AG09319 (cell line): ENCODE results near the gene MRPL55.
A peak's percentile ranks its signal among the peaks of the same experiment; 100 is the strongest.

ENCODE experiments used
- DNase-seq: peaks from one replicate; pipeline ENCODE4 v3.0.0-alpha.2; 2010; ENCODE audit warnings: low read depth; ENCODE audit errors: extremely low read depth
- TF ChIP-seq, protein P1 (sequence below): IDR thresholded peaks from 2 replicates; pipeline ENCODE4 v1.5.1; 2011; ENCODE audit warnings: low read depth, mild to moderate bottlenecking, inconsistent platforms, low read length, moderate library complexity

The MRPL55 gene

DNA sequence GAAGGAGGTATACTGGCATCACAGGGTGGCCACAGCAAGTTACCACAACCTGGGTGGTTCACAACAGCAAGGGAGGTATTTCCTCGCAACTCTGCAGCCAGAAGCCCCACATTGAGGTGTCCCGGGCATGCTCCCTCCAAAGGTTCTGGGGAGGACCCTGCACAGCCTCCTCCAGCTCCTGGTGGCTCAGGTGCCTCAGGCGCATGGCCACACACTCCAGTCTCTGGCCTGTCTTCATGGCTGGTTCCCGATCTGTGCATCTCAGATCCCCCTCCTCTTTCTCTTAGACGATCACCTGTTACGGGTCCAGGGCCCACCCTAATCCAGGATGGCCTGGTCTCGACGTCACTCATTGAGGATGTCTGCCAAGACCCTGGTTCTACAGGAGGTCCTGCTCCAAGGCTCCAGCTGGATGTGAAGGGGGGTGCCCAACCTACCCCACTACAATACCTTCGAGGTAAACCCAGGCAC lies 33.3 kb downstream of the MRPL55 start:
- TF ChIP-seq, protein P1, sequence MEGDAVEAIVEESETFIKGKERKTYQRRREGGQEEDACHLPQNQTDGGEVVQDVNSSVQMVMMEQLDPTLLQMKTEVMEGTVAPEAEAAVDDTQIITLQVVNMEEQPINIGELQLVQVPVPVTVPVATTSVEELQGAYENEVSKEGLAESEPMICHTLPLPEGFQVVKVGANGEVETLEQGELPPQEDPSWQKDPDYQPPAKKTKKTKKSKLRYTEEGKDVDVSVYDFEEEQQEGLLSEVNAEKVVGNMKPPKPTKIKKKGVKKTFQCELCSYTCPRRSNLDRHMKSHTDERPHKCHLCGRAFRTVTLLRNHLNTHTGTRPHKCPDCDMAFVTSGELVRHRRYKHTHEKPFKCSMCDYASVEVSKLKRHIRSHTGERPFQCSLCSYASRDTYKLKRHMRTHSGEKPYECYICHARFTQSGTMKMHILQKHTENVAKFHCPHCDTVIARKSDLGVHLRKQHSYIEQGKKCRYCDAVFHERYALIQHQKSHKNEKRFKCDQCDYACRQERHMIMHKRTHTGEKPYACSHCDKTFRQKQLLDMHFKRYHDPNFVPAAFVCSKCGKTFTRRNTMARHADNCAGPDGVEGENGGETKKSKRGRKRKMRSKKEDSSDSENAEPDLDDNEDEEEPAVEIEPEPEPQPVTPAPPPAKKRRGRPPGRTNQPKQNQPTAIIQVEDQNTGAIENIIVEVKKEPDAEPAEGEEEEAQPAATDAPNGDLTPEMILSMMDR = no peak

DNA sequence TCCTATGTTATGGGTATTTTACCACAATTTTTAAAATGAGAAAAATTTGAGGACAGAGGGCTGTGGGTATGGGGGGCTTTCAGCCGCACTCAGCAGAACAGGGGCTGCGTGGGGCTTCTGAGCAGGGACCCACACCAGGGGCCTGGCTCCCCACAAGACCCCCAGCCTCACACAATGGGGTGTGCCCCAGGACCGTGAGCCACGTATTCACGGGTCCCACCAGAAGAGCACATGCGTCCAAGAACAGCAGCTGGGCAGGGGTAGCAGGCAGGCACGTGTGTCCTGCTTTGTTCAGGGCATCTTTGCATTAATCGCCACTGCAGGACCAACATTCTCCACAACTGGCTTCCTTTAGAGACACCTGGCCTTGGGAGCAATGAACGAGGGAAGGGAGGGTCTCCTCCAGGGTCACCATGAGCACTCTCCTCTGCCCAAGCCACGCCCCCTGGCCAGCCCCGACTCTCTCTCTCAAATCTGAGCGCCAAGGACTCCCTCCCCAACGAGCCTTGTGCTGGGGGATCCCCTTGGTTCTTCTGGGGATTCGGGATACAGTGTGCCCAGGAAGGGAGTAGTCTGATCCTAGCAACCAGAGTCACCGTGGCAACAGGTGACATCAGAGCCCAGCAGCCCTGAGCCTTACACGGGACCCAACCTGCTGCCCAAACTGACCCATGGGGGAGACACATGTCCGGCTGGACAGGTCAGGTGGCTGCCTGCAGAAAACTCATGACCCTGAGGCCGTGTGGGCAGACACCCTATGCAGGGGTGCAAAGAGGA lies 34.0 kb downstream of the MRPL55 start:
- no peak for DNase-seq

More for the DNA sequence above, 33.3 kb downstream of the MRPL55 start:
- no peak for DNase-seq

DNA sequence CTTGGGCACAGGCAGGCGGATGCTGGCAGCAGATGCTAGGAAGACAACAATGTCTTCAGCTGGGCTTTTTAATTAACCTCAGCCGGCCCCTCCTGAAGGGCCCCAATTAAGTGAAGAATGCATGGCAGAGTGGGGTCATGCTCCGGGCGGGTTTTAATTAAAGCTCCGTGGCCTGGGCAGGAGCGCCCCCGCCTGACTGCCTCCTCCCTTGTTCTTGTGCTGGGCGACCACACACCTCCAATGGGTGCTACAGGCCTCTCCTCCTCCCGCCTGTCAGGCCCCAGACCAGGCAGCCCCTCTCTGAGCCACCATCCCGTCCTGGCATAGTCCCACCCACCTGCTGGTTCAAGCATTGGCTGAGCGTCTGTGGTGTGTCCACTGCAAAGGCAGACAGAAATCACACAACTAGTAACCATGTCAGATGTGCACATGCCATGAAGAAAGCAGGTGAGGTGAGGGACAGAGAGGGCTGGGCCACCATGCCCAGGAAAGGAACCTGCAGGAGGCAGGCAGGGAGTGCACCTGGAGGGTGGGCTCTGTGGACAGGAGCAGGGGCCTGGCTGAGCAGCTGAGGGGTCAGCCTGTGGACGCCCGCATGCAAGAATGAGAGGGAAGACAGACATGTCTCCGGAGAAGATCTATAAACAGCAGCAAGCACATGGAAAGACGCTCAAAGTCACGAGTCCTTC lies 35.1 kb downstream of the MRPL55 start:
- DNase-seq = no peak
- TF ChIP-seq, protein P1 = peak; percentile 16

More for the DNA sequence above, 34.0 kb downstream of the MRPL55 start:
- TF ChIP-seq, protein P1 = no peak

DNA sequence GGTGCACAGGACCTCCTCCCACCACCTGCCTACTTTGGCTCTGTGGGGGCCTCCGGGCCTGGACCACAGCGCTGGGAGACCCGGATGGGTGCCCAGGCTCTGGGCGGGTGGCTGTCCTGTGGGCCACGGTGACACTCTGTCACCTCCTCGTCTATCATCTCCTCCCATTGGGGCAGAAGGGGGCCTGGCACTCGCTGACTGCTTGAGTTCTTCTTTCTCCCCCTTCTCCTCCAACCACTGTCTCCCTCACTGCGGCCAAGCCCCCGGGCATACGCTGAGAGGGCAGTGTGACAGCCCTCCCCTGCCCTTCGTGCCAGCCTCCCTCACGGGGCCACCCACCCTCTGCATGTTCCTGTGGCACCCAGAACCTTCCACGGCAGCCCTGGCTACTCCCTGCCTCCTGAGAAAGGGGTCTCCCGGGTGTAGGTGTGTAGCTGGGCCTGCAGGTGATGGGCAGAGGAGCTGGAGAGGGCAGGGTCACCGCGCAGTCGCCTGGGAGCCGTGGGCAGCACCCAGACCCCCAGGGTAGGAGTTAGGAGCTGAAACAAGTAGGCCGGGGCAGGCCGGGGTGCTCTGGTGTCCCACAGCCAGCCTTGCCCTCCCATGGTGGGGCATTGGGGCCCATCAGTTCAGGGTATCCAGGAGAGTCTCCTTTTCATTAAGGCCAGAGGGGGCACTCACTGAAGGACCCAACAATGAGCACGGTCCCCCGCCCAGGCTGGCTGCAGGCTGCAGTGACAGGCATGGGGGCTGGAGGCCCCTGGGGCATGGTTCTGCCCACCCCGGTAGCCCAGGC lies 35.8 kb downstream of the MRPL55 start:
- no peak for DNase-seq
- TF ChIP-seq, protein P1 = no peak

DNA sequence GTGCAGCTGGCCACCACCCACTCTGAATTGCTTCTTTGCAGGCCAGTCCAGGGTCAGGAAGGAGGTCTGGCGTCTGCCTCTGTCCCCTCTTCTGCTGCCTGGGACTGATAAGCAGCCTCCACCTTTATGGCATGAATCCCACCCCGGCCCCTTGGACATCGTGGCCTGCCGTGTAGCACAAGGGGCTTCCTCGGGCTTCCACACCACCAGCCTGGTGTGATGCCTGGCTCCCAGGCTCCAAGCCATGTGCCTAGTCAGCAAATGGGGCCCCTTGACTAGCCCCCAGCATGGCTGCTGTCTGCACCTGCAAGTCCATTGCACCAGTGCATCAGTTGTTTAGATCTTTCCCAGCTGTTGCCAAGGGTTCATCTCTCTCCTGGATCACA lies 36.4 kb downstream of the MRPL55 start:
- no peak for DNase-seq
- TF ChIP-seq, protein P1 = no peak

DNA sequence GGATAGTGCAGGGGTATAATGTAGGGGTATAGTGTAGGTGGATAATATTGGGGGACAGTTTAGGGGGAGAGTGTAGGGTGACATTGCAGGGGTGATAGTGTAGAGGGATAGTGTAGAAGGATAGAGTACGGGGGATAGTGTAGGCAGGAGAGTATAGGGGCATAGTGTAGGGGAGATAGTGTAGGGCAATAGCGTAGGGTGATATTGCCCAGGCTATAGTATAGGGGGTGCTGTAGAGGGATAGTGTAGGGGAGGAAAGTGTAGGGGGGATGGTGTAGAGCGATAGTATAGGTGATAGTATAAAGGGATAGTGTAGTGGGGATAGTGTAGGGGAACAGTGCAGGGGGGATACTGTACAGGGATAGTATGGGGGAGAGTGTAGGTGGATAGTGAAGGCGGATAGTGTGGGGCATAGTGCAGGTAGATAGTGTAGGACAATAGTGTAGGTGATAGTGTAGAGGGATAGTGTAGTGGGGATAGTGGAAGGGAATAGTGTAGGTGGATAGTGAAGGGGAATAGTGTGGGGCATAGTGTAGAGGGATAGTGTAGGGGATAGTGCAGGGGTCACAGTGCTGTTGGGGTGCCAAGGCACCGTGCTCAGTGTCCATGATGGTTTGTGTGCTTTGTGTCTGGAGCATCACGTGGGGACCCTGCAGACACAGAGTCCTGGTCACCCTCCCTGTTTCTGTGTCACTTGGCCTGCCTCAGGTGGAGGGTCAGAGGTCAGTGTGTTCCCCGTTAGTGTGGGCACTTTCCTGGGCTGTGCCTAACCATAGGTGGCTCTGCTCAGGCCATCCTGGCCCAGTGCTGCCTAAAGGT lies 37.1 kb downstream of the MRPL55 start:
- TF ChIP-seq, protein P1 = no peak
- DNase-seq = no peak
